ENCODE data around the gene SETD3. TPM values are rescaled to one million over a fixed set of nuclear protein-coding genes. Genes with fewer than 3 reads are reported as not detected.

SETD3 gene
- total and polyA plus RNA-seq, 2 experiments from 2014 or later = 40.7 to 68.0 TPM

DNA sequence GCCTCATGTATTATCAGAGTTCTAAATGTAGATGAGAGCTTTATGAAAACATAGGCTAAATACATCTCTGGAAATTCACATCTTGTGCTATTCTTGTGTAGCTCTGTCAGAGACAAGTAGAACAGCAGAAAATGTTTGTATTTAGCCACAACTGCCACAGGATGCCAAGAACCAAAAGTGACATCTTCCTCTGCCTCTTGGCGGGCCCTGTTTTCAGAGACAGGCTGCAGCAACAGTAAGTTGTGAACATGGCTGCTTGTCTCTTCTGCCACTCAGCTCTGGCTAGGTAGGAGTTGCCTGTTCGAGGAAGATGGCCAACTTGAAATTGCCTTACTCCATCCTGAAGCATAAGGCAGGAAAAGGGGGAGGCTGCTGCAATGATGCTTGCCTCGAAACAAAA, 30.4 kb downstream of the SETD3 start:
- Histone ChIP-seq H4K20me1 (replicated peaks; ENCODE audit: insufficient read depth) (no peaks in the 10 kb centered on the region; the same call in 1 of the 2 replicates), H2AFZ (no peak overlapping the region), H3F3A (replicated peaks; ENCODE audit: low read depth) (no peaks in the 10 kb centered on the region), H3K4me2 (no peak overlapping the region), H3K79me2 (replicated peaks; ENCODE audit: insufficient read depth) (peaks cover 11% of the 10 kb centered on the region), H3K4me3 (no peak overlapping the region), H3K27me3 (ENCODE audit: insufficient read depth) (no peaks in the 10 kb centered on the region), H3K36me3 (ENCODE audit: insufficient read depth) (peaks cover 7% of the 10 kb centered on the region; the same call in 1 of the 2 replicates), H3K4me1 (ENCODE audit: insufficient read depth) (no peaks in the 10 kb centered on the region), H3K9me2 (ENCODE audit: insufficient read depth) (no peaks in the 10 kb centered on the region), H3K27ac (ENCODE audit: low read depth) (no peak overlapping the region)
- Mint-ChIP-seq H3K27me3 (ENCODE audit: insufficient read depth, low read depth, poor library complexity) (peaks cover 4% of the 10 kb centered on the region), H3K36me3 (ENCODE audit: low read depth) (peaks cover 25% of the 10 kb centered on the region), H3K9me3 (no peaks in the 10 kb centered on the region), H3K4me1 (no peaks in the 10 kb centered on the region), H3K27ac (no peak overlapping the region), H3K4me3 (no peak overlapping the region)
- TF ChIP-seq POLR2AphosphoS5 (IDR thresholded peaks at IDR 0.05; ENCODE audit: low read depth) = no peak
- ATAC-seq (no peak), DNase-seq (ENCODE audit: low spot score) (no peak)

DNA sequence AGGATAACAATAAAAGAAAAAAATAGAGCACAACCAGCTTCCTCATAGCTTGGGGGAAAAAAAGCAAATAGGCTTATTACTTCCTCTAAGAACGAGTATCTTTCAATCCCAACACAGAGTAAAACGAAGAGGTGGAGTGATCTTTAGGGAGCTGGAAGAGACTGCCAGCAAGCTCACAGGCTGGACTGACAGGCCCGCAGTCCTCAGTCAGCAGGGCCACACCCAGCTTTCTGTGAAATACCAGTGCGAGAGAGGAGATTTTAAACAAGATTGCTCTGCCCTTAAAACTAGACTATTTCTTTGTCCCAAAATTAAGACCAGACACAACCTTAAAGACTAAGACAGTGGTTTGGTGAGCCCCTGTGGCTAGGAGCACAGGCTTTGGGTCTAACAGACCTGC, 32.9 kb downstream of the SETD3 start:
- no peak overlapping the region for H3K27ac Mint-ChIP-seq
- H3K4me3 ChIP-seq = no peak overlapping the region

More for the DNA sequence above, 32.9 kb downstream of the SETD3 start:
- no peaks in the 10 kb centered on the region for H3F3A ChIP-seq (replicated peaks; ENCODE audit: low read depth)
- Mint-ChIP-seq H3K9me3 (no peaks in the 10 kb centered on the region), H3K4me3 (no peak overlapping the region), H3K4me1 (no peaks in the 10 kb centered on the region), H3K36me3 (ENCODE audit: low read depth) (peaks cover 23% of the 10 kb centered on the region), H3K27me3 (ENCODE audit: insufficient read depth, low read depth, poor library complexity) (peaks cover 4% of the 10 kb centered on the region)
- H3K27me3 ChIP-seq (ENCODE audit: insufficient read depth) = no peaks in the 10 kb centered on the region
- TF ChIP-seq, protein P1, sequence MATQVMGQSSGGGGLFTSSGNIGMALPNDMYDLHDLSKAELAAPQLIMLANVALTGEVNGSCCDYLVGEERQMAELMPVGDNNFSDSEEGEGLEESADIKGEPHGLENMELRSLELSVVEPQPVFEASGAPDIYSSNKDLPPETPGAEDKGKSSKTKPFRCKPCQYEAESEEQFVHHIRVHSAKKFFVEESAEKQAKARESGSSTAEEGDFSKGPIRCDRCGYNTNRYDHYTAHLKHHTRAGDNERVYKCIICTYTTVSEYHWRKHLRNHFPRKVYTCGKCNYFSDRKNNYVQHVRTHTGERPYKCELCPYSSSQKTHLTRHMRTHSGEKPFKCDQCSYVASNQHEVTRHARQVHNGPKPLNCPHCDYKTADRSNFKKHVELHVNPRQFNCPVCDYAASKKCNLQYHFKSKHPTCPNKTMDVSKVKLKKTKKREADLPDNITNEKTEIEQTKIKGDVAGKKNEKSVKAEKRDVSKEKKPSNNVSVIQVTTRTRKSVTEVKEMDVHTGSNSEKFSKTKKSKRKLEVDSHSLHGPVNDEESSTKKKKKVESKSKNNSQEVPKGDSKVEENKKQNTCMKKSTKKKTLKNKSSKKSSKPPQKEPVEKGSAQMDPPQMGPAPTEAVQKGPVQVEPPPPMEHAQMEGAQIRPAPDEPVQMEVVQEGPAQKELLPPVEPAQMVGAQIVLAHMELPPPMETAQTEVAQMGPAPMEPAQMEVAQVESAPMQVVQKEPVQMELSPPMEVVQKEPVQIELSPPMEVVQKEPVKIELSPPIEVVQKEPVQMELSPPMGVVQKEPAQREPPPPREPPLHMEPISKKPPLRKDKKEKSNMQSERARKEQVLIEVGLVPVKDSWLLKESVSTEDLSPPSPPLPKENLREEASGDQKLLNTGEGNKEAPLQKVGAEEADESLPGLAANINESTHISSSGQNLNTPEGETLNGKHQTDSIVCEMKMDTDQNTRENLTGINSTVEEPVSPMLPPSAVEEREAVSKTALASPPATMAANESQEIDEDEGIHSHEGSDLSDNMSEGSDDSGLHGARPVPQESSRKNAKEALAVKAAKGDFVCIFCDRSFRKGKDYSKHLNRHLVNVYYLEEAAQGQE (IDR thresholded peaks at IDR 0.05; ENCODE audit: unreplicated experiment) = no peak
- TF ChIP-seq, protein P2, sequence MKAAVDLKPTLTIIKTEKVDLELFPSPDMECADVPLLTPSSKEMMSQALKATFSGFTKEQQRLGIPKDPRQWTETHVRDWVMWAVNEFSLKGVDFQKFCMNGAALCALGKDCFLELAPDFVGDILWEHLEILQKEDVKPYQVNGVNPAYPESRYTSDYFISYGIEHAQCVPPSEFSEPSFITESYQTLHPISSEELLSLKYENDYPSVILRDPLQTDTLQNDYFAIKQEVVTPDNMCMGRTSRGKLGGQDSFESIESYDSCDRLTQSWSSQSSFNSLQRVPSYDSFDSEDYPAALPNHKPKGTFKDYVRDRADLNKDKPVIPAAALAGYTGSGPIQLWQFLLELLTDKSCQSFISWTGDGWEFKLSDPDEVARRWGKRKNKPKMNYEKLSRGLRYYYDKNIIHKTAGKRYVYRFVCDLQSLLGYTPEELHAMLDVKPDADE (IDR thresholded peaks at IDR 0.05) = no peak
- TF ChIP-seq ZNF331 (CRISPR knock-in tag; IDR thresholded peaks at IDR 0.05; ENCODE audit: low read depth) = no peak
- ATAC-seq (no peak), DNase-seq (ENCODE audit: low spot score) (no peak)
- H4K20me1 ChIP-seq (replicated peaks; ENCODE audit: insufficient read depth) = no peaks in the 10 kb centered on the region; the same call in 1 of the 2 replicates
- H2AFZ ChIP-seq = no peak overlapping the region
- H3K79me2 ChIP-seq (replicated peaks; ENCODE audit: insufficient read depth) = peaks cover 10% of the 10 kb centered on the region; the same call in 1 of the 2 replicates
- H3K4me1 ChIP-seq (ENCODE audit: insufficient read depth) = no peaks in the 10 kb centered on the region
- no peaks in the 10 kb centered on the region for H3K9me2 ChIP-seq (ENCODE audit: insufficient read depth)
- H3K27ac ChIP-seq (ENCODE audit: low read depth) = no peak overlapping the region
- H3K36me3 ChIP-seq (ENCODE audit: insufficient read depth) = peaks cover 7% of the 10 kb centered on the region; the same call in 1 of the 2 replicates
- H3K4me2 ChIP-seq = no peak overlapping the region
